ENCODE data around the gene SIGMAR1.

The SIGMAR1 gene

DNA sequence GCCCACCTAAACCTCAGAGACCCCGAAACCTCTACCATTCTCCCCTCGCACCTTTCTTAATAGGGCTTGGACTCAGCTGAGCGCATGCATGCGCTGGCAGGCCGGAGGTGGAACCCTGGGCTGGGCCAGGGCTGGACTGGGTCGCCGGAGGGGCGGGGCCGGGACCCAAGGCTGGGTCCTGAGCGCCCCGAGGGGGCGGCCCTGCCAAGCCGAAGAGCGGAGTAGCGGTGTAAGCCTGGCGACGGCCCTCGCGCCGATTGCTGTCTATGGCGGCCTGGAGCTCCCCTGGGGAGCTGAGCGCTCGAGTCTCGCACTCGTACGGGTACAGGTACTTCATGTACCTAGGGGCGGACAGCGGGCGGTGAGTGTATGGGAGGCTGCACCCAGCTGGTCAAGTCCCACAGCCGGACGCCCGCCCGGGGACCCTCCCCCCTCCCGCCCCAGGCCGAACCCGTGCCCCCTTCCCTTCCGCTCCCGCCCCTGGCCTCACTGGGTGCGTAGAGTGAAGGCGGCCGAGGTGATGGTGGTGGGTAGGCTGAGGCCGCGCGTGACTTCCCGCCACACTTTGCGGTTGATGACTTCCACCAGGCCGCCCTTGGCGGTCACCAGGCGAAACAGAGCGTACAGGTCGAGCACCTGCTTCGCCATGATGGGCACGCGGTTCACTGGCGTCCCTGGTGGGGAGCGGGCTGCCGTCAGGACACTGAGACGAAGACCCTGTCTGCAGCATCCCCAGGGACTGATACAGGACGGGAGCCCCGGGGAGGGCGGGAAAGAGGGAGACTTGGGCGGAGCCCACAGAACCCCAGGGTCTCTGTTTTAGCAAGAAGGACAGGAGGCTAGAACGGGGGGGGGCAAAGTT is 14.0 kb downstream of the SIGMAR1 start:
- peaks cover 0 to under 1% of the 10 kb centered on the region in 2 experiments for H3K36me3 ChIP-seq (ENCODE audit: control insufficient read depth in 1 of 2, insufficient read depth in 2 of 2, low read depth in 1 of 2, low read length in 2 of 2)
- DNase-seq, result no peak
- peaks cover 55 to 65% of the 10 kb centered on the region in 2 experiments for H3K27me3 ChIP-seq (ENCODE audit: control insufficient read depth in 1 of 2, insufficient read depth in 1 of 2, low read length in 2 of 2)
- H3K9me3 ChIP-seq (ENCODE audit: control insufficient read depth, low read length), result no peaks in the 10 kb centered on the region
- H3K4me3 ChIP-seq (ENCODE audit: insufficient read depth in 1 of 2, low read depth in 1 of 2, low read length in 2 of 2), result peak overlapping the region in 1 of 2 experiments; percentile 3
- H4K91ac ChIP-seq (ENCODE audit: low read length), result no peak overlapping the region
- no peak overlapping the region for H4K8ac ChIP-seq (ENCODE audit: low read length)
- H2AFZ ChIP-seq (ENCODE audit: low read depth, low read length), result no peak overlapping the region
- no peak overlapping the region for H2BK12ac ChIP-seq (ENCODE audit: low read length in 2 of 2)
- no peak overlapping the region for H3K4ac ChIP-seq (ENCODE audit: low read depth in 1 of 2, low read length in 2 of 2)
- no peak overlapping the region for H2BK5ac ChIP-seq (ENCODE audit: low read depth, low read length, poor library complexity, severe bottlenecking)
- H3K4me1 ChIP-seq (ENCODE audit: control insufficient read depth, insufficient read depth, low read depth, low read length), result peaks cover 4% of the 10 kb centered on the region
- no peak overlapping the region for H2AK5ac ChIP-seq (ENCODE audit: low read length, severe bottlenecking)
- WGBS, result 71% methylated on average over 55 of the region's 63 CpGs
- H3K27ac ChIP-seq (ENCODE audit: low read length, poor library complexity, severe bottlenecking), result no peak overlapping the region
- no peak overlapping the region for H3K4me2 ChIP-seq (ENCODE audit: low read length, poor library complexity, severe bottlenecking)
- no peak overlapping the region for H2BK15ac ChIP-seq (ENCODE audit: low read depth, poor library complexity, severe bottlenecking)
- no peak overlapping the region for H2BK120ac ChIP-seq (ENCODE audit: low read depth, low read length)
- H3K9ac ChIP-seq (ENCODE audit: low read length), result no peak overlapping the region
- peaks cover 14% of the 10 kb centered on the region for H3K79me1 ChIP-seq (replicated peaks; ENCODE audit: low read length, poor library complexity, severe bottlenecking)
- H3K14ac ChIP-seq (ENCODE audit: low read length in 2 of 2), result no peak overlapping the region
- no peak overlapping the region for H3K23ac ChIP-seq (ENCODE audit: low read length in 2 of 2)
- H3K18ac ChIP-seq (ENCODE audit: low read depth in 1 of 2, low read length in 2 of 2), result no peak overlapping the region

DNA sequence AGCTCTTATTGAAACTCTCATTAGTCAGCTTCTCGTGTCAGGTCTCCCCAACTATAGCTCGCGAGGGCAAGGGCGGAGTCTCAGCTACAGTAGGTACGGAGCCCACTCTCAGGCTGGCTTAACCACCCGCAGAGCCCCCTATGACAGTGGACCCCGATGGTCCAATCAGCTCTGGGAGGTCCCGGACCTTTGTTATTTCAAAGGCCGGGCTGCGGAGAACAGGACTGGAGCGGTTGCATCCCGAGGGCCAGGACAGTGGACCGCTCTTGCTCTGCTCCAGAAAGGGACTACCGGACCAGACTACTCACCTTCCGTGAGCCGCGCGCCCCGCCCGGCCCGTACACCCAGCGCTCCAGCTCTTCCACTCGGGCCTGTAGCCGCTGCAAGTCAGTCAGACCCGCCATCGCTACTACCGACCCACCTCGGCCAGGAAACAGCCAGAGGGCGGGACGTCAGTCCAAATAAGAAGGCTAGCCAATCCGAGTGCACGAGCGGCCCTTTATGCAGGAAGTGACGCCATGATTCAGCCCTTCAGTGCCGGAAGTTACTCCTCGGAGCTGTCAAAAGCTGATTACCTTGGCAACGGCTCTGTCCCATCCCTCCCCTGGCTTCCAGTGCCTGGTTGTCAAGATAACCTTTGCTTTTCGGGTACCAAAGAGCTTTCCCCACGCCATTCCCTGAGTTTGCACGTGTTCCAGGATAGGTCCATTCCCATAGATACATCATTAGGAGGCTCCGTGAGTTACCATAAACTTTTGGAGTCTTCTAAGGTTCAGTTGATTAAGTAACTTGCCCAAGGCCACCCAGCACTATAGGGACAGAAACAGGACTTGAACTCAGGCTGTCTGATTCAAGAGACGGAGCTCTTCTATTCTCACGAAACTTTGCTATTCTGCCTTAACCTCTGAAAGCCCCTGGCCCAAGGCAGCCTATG is 17.3 kb downstream of the SIGMAR1 start, which contains the start of gene DCTN3:
TSS of gene DCTN3 (minus strand) at position 435 of the 934 bp plus-strand sequence. CDS start at position 404, 31 bp downstream.
- H3K9ac ChIP-seq (ENCODE audit: low read length), result peak within 1 kb of the TSS; percentile 94
- H4K8ac ChIP-seq (ENCODE audit: low read length), result peak within 1 kb of the TSS; percentile 71
- DNase-seq, result peak; percentile 96
- H2AK5ac ChIP-seq (ENCODE audit: low read length, severe bottlenecking), result no peak within 1 kb of the TSS
- peak within 1 kb of the TSS; percentile 54 for H2AFZ ChIP-seq (ENCODE audit: low read depth, low read length)
- peak within 1 kb of the TSS; percentile 92 to 95 for H3K4me3 ChIP-seq (ENCODE audit: insufficient read depth in 1 of 2, low read depth in 1 of 2, low read length in 2 of 2)
- H3K4ac ChIP-seq (ENCODE audit: low read depth in 1 of 2, low read length in 2 of 2), result peak within 1 kb of the TSS in 1 of 2 experiments; percentile 63
- no peak within 1 kb of the TSS for H3K27ac ChIP-seq (ENCODE audit: low read length, poor library complexity, severe bottlenecking)
- WGBS, result 8% methylated on average over 43 of the region's 43 CpGs
- H3K18ac ChIP-seq (ENCODE audit: low read depth in 1 of 2, low read length in 2 of 2), result peak within 1 kb of the TSS in 1 of 2 experiments; percentile 52
- no peak within 1 kb of the TSS for H2BK120ac ChIP-seq (ENCODE audit: low read depth, low read length)
- H2BK15ac ChIP-seq (ENCODE audit: low read depth, poor library complexity, severe bottlenecking), result peak within 1 kb of the TSS; percentile 62
- H3K4me2 ChIP-seq (ENCODE audit: low read length, poor library complexity, severe bottlenecking), result peak within 1 kb of the TSS; percentile 80
- H3K36me3 ChIP-seq (ENCODE audit: control insufficient read depth in 1 of 2, insufficient read depth in 2 of 2, low read depth in 1 of 2, low read length in 2 of 2), result peaks cover 25 to 32% of the 10 kb centered on the region in 2 experiments
- H3K9me3 ChIP-seq (ENCODE audit: control insufficient read depth, low read length), result no peaks in the 10 kb centered on the region
- peaks cover 19% of the 10 kb centered on the region for H3K79me1 ChIP-seq (replicated peaks; ENCODE audit: low read length, poor library complexity, severe bottlenecking)
- H3K14ac ChIP-seq (ENCODE audit: low read length in 2 of 2), result peak within 1 kb of the TSS in 1 of 2 experiments; percentile 76
- H3K27me3 ChIP-seq (ENCODE audit: control insufficient read depth in 1 of 2, insufficient read depth in 1 of 2, low read length in 2 of 2), result peaks cover 22 to 32% of the 10 kb centered on the region in 2 experiments
- H4K91ac ChIP-seq (ENCODE audit: low read length), result peak within 1 kb of the TSS; percentile 41
- H3K23ac ChIP-seq (ENCODE audit: low read length in 2 of 2), result peak within 1 kb of the TSS in 1 of 2 experiments; percentile 16
- no peak within 1 kb of the TSS for H2BK5ac ChIP-seq (ENCODE audit: low read depth, low read length, poor library complexity, severe bottlenecking)
- peaks cover 3% of the 10 kb centered on the region for H3K4me1 ChIP-seq (ENCODE audit: control insufficient read depth, insufficient read depth, low read depth, low read length)
- no peak within 1 kb of the TSS for H2BK12ac ChIP-seq (ENCODE audit: low read length in 2 of 2)

DNA sequence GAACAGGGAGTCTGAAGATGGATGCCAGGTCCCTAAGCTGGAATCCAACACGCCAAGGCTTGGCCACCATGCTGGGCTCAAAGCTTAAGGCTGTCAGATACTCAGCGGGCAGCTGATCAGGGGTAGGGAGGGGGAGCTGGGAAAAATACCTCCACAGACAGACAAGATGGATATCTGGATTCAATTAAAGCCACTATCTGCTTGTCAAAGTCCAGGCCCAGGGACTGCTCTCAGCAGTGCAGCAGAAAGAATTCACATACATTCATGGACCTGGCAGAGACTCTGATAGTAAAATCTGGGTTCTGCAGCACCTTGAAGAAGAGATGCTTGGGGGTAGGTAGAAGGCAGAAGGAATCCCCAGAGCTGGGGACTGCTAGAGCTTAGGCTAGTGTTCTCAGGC is 22.5 kb downstream of the SIGMAR1 start:
- no peak overlapping the region for H3K14ac ChIP-seq (ENCODE audit: low read length in 2 of 2)
- H4K91ac ChIP-seq (ENCODE audit: low read length), result no peak overlapping the region
- H2BK5ac ChIP-seq (ENCODE audit: low read depth, low read length, poor library complexity, severe bottlenecking), result no peak overlapping the region
- no peak overlapping the region for H3K4ac ChIP-seq (ENCODE audit: low read depth in 1 of 2, low read length in 2 of 2)
- 100% methylated on average over 1 of the region's 2 CpGs for WGBS
- H3K18ac ChIP-seq (ENCODE audit: low read depth in 1 of 2, low read length in 2 of 2), result no peak overlapping the region
- no peak overlapping the region for H2AFZ ChIP-seq (ENCODE audit: low read depth, low read length)
- no peak overlapping the region for H3K4me3 ChIP-seq (ENCODE audit: insufficient read depth in 1 of 2, low read depth in 1 of 2, low read length in 2 of 2)
- no peak overlapping the region for H2BK15ac ChIP-seq (ENCODE audit: low read depth, poor library complexity, severe bottlenecking)
- H3K79me1 ChIP-seq (replicated peaks; ENCODE audit: low read length, poor library complexity, severe bottlenecking), result peaks cover 26% of the 10 kb centered on the region
- H3K4me1 ChIP-seq (ENCODE audit: control insufficient read depth, insufficient read depth, low read depth, low read length), result peaks cover 13% of the 10 kb centered on the region
- no peak overlapping the region for H2BK120ac ChIP-seq (ENCODE audit: low read depth, low read length)
- no peak overlapping the region for H4K8ac ChIP-seq (ENCODE audit: low read length)
- DNase-seq, result no peak
- H3K27me3 ChIP-seq (ENCODE audit: control insufficient read depth in 1 of 2, insufficient read depth in 1 of 2, low read length in 2 of 2), result no peaks in the 10 kb centered on the region
- H3K4me2 ChIP-seq (ENCODE audit: low read length, poor library complexity, severe bottlenecking), result no peak overlapping the region
- peaks cover 49 to 52% of the 10 kb centered on the region in 2 experiments for H3K36me3 ChIP-seq (ENCODE audit: control insufficient read depth in 1 of 2, insufficient read depth in 2 of 2, low read depth in 1 of 2, low read length in 2 of 2)
- no peak overlapping the region for H3K27ac ChIP-seq (ENCODE audit: low read length, poor library complexity, severe bottlenecking)
- H3K9me3 ChIP-seq (ENCODE audit: control insufficient read depth, low read length), result no peaks in the 10 kb centered on the region
- no peak overlapping the region for H3K9ac ChIP-seq (ENCODE audit: low read length)
- no peak overlapping the region for H2AK5ac ChIP-seq (ENCODE audit: low read length, severe bottlenecking)
- no peak overlapping the region for H3K23ac ChIP-seq (ENCODE audit: low read length in 2 of 2)
- no peak overlapping the region for H2BK12ac ChIP-seq (ENCODE audit: low read length in 2 of 2)
